Lower lobe of right lung (tissue), 2 donors: ENCODE measurements around the gene DNAJC1. TPM values are rescaled to one million over a fixed set of nuclear protein-coding genes. Genes with fewer than 3 reads are reported as not detected.

Experiments
- ATAC-seq, 2 donors: fragments of 200-7000 bp; cut with Tn5 transposase; one replicate each; pipeline ENCODE4 v1.9.1; 2020 to 2022; ENCODE audit warnings: mild to moderate bottlenecking in 2 of 2, moderate library complexity in 2 of 2
- DNase-seq: peaks from one replicate; pipeline ENCODE4 v3.0.0-alpha.2; 2020
- H3K27ac ChIP-seq: fragments of 200-600 bp; one replicate; pipeline ENCODE4 v1.8.0; 2022
- H3K27me3 ChIP-seq: fragments of 200-600 bp; one replicate; pipeline ENCODE4 v1.8.0; 2022; ENCODE audit warnings: low read depth
- H3K36me3 ChIP-seq: fragments of 200-600 bp; one replicate; pipeline ENCODE4 v1.8.0; 2022; ENCODE audit warnings: mild to moderate bottlenecking
- H3K4me1 ChIP-seq: fragments of 200-600 bp; one replicate; pipeline ENCODE4 v1.8.0; 2022
- H3K4me3 ChIP-seq: fragments of 200-600 bp; one replicate; pipeline ENCODE4 v1.8.0; 2022; ENCODE audit warnings: mild to moderate bottlenecking
- H3K9me3 ChIP-seq: fragments of 200-600 bp; one replicate; pipeline ENCODE4 v1.8.0; 2022
- CTCF ChIP-seq: fragments of 200-600 bp; IDR thresholded peaks from one replicate; pipeline ENCODE4 v1.8.0; 2022; ENCODE audit warnings: antibody characterized with exemption, mild to moderate bottlenecking
- intact Hi-C: fragments of 100-400 bp; cut with DNase I; formaldehyde crosslinking; loops from one replicate; pipeline ENCODE4 v1.11.0; 2022
- total RNA-seq: library from RNA; stranded (reverse); fragmentation: NEBNext Ultra II Directional; extraction: Animal tissue kit (Norgen Biotek cat#: 25700); gene quantifications from one replicate; pipeline ENCODE4 v1.2.1, GENCODE V29; 2021
- donor health status: DM: no; HTN: yes; CAD: no; lungs with severe emphysema.

The DNAJC1 gene
- total RNA-seq, 1 donor from 2014 or later = 32.5 TPM

GRCh38 chr10:21759232-21759631, 244.3 kb downstream of the DNAJC1 start:
- Histone ChIP-seq H3K9me3 (no peaks in the 10 kb centered on the region), H3K27me3 (no peaks in the 10 kb centered on the region), H3K36me3 (peaks cover 36% of the 10 kb centered on the region), H3K4me1 (no peaks in the 10 kb centered on the region), H3K27ac (no peak overlapping the region), H3K4me3 (no peak overlapping the region)
- DNase-seq (no peak), ATAC-seq (no peak)
- intact Hi-C loops = no loop called here
- TF ChIP-seq CTCF = no peak

- Histone ChIP-seq H3K36me3 (peaks cover 39% of the 10 kb centered on the region), H3K27ac (no peak overlapping the region), H3K4me3 (no peak overlapping the region), H3K9me3 (no peaks in the 10 kb centered on the region), H3K4me1 (no peaks in the 10 kb centered on the region), H3K27me3 (no peaks in the 10 kb centered on the region)
- no peak for DNase-seq
- no peak for ATAC-seq
- no peak for TF ChIP-seq CTCF
- intact Hi-C loops = no loop called here
Measured at GRCh38 chr10:21758696-21759095, 244.8 kb downstream of the DNAJC1 start.

- H3K36me3 ChIP-seq = peaks cover 39% of the 10 kb centered on the region
- intact Hi-C loops = no loop called here
- H3K4me1 ChIP-seq = no peaks in the 10 kb centered on the region
- ATAC-seq (peak in 1 of 2 donors; percentile 21), DNase-seq (no peak)
- H3K27ac ChIP-seq = no peak overlapping the region
- no peaks in the 10 kb centered on the region for H3K9me3 ChIP-seq
- no peak for TF ChIP-seq CTCF
- no peaks in the 10 kb centered on the region for H3K27me3 ChIP-seq
- H3K4me3 ChIP-seq = no peak overlapping the region
Measured at GRCh38 chr10:21758239-21758638, 245.3 kb downstream of the DNAJC1 start.

- H3K27me3 ChIP-seq = no peaks in the 10 kb centered on the region
- no peak overlapping the region for H3K27ac ChIP-seq
- intact Hi-C loops = no loop called here
- no peaks in the 10 kb centered on the region for H3K4me1 ChIP-seq
- TF ChIP-seq CTCF = no peak
- no peaks in the 10 kb centered on the region for H3K9me3 ChIP-seq
- no peak overlapping the region for H3K4me3 ChIP-seq
- ATAC-seq = peak in 1 of 2 donors; percentile 45
- no peak for DNase-seq
- H3K36me3 ChIP-seq = peaks cover 39% of the 10 kb centered on the region
Measured at GRCh38 chr10:21757185-21757901, 246.2 kb downstream of the DNAJC1 start.

GRCh38 chr10:21756707-21757106, 246.8 kb downstream of the DNAJC1 start:
- no peak for TF ChIP-seq CTCF
- intact Hi-C loops = no loop called here
- H3K36me3 ChIP-seq = peaks cover 39% of the 10 kb centered on the region

More at GRCh38 chr10:21756707-21757106, 246.8 kb downstream of the DNAJC1 start:
- DNase-seq = no peak
- Histone ChIP-seq H3K27ac (no peak overlapping the region), H3K4me1 (no peaks in the 10 kb centered on the region), H3K27me3 (no peaks in the 10 kb centered on the region), H3K9me3 (no peaks in the 10 kb centered on the region), H3K4me3 (no peak overlapping the region)
- no peak for ATAC-seq
